ENCODE measurements around the gene PSMB3. TPM values are rescaled to one million over a fixed set of nuclear protein-coding genes. Genes with fewer than 3 reads are reported as not detected.
A peak's percentile ranks its signal among the peaks of the same experiment; 100 is the strongest.

The PSMB3 gene
- total and polyA plus RNA-seq, 9 of the 15 experiments (the other 6 are each of a cell fraction or from before 2014, with no cell fraction given), result 460 to 2,775 (median 574) TPM

GRCh38 chr17:38749223-38750043 lies 3.1 kb upstream of the PSMB3 start (continued):
- TF ChIP-seq POLR2H (tag; IDR thresholded peaks at IDR 0.05; ENCODE audit: low read depth) (peak; percentile 93), ZMIZ1 (IDR thresholded peaks at IDR 0.05; ENCODE audit: low read depth in 2 of 2, low read length in 2 of 2) (no peak), DMBX1 (CRISPR knock-in tag; IDR thresholded peaks at IDR 0.05; ENCODE audit: borderline replicate concordance) (no peak), ZNF239 (CRISPR knock-in tag; IDR thresholded peaks at IDR 0.05) (no peak), BCLAF1 (IDR thresholded peaks at IDR 0.05; ENCODE audit: borderline replicate concordance in 1 of 2, control insufficient read depth in 1 of 2, low read depth in 2 of 2, low read length in 1 of 2) (no peak), MECOM (CRISPR knock-in tag; IDR thresholded peaks at IDR 0.05) (0 out of 2 replicates have a peak, but pooled peaks have one; percentile 36), SMAD1 (IDR thresholded peaks at IDR 0.05; ENCODE audit: low read depth, low read length, partially characterized antibody) (no peak), ZNF740 (CRISPR knock-in tag; IDR thresholded peaks at IDR 0.05) (0 out of 2 replicates have a peak, but pooled peaks have one; percentile 27), ZNF740 (tag; IDR thresholded peaks at IDR 0.05) (no peak), PPARD (CRISPR knock-in tag; IDR thresholded peaks at IDR 0.05) (no peak), ATF7 (IDR thresholded peaks at IDR 0.05) (peak; percentile 56; the same call in 1 of the 2 replicates), ZNF668 (CRISPR knock-in tag; IDR thresholded peaks at IDR 0.05) (no peak), NCOA6 (IDR thresholded peaks at IDR 0.05) (no peak), ILF3 (IDR thresholded peaks at IDR 0.05; ENCODE audit: borderline replicate concordance) (no peak), NCOA2 (IDR thresholded peaks at IDR 0.05; ENCODE audit: partially characterized antibody in 2 of 2) (no peak), SETDB1 (IDR thresholded peaks at IDR 0.05; ENCODE audit: low read length) (no peak), KLF1 (tag; IDR thresholded peaks at IDR 0.05) (peak; percentile 12; the same call in 1 of the 2 replicates), HDAC8 (tag; IDR thresholded peaks at IDR 0.05) (no peak), POLR2A (conservative IDR thresholded peaks at IDR 0.05) (peak; percentile 93), ZNF75A (CRISPR knock-in tag; IDR thresholded peaks at IDR 0.05) (no peak), ZNF57 (CRISPR knock-in tag; IDR thresholded peaks at IDR 0.05) (no peak)

All from K562 (cell line).